ENCODE measurements around the gene ATP5MG. TPM values are rescaled to one million over a fixed set of nuclear protein-coding genes. Genes with fewer than 3 reads are reported as not detected.

Gene ATP5MG
- polyA plus RNA-seq, 1 donor (not counting 4 experiments of a cell fraction or from before 2014, with no cell fraction given) = 463 TPM

DNA sequence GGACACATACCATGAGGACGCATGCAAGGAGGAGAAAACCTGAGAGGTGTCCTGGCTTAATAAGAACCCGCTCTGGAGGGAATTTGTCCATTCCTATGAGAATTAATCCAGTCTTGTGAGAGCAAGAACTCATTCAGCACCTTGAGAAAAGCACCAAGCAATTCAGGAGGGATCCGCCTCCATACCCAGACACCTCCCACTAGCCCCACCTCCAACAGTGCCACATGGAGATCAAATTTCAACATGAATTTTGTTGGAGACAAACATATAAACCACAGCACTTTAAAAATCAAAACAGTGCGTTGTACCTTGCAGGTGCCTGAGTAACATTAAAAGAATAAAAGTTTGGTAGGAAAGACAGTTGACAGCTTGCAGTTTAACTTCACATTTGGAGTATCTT lies 30.6 kb upstream of the ATP5MG start:
- Histone ChIP-seq H3K27ac (ENCODE audit: control insufficient read depth, insufficient read depth, low read length) (no peak overlapping the region), H3K4me3 (ENCODE audit: control insufficient read depth in 2 of 3, extremely low read depth in 1 of 3, insufficient read depth in 2 of 3, low read depth in 1 of 3, low read length in 3 of 3) (no peak overlapping the region), H3K9me1 (ENCODE audit: control insufficient read depth, extremely low read depth, insufficient read depth, low read length) (no peaks in the 10 kb centered on the region), H3K4me1 (ENCODE audit: control insufficient read depth, extremely low read depth, insufficient read depth, low read length) (no peaks in the 10 kb centered on the region), H2AFZ (ENCODE audit: control insufficient read depth, low read length) (no peak overlapping the region), H3K4me2 (ENCODE audit: control insufficient read depth, extremely low read depth, insufficient read depth, low read depth, low read length) (no peak overlapping the region), H3K79me2 (ENCODE audit: control insufficient read depth, insufficient read depth, low read length) (no peaks in the 10 kb centered on the region), H3K27me3 (ENCODE audit: control insufficient read depth, extremely low read depth, insufficient read depth, low read length) (no peaks in the 10 kb centered on the region), H3K9me3 (ENCODE audit: control insufficient read depth, low read depth, low read length) (no peaks in the 10 kb centered on the region), H3K9ac (ENCODE audit: control insufficient read depth, extremely low read depth, insufficient read depth, low read length) (no peak overlapping the region), H3K36me3 (ENCODE audit: control insufficient read depth in 2 of 2, extremely low read depth in 1 of 2, insufficient read depth in 2 of 2, low read length in 2 of 2) (peaks cover 15 to 31% of the 10 kb centered on the region in 2 experiments), H4K20me1 (ENCODE audit: control insufficient read depth, extremely low read depth, insufficient read depth, low read length) (no peaks in the 10 kb centered on the region)
- TF ChIP-seq CTCF (optimal IDR thresholded peaks at IDR 0.05 in 1 of 3, IDR thresholded peaks at IDR 0.05 in 1 of 3, conservative IDR thresholded peaks at IDR 0.05 in 1 of 3; ENCODE audit: extremely low read depth in 1 of 3, insufficient read depth in 2 of 3, low read length in 3 of 3) = no peak
- no peak for TF ChIP-seq EZH2 (IDR thresholded peaks at IDR 0.05; ENCODE audit: low read length)
- DNase-seq (ENCODE audit: low read depth, low spot score) = no peak
- dilution Hi-C loops (cut with MboI; ENCODE audit: extremely low pct_ligation_motif_present, low sequenced_read_pairs) = no loop called here
- no peak for FAIRE-seq

GRCh38 chr11:118373263-118373662 lies 28.1 kb upstream of the ATP5MG start:
- dilution Hi-C loops (cut with MboI; ENCODE audit: extremely low pct_ligation_motif_present, low sequenced_read_pairs) = no loop called here
- Histone ChIP-seq H3K9me3 (ENCODE audit: control insufficient read depth, low read depth, low read length) (no peaks in the 10 kb centered on the region), H3K27ac (ENCODE audit: control insufficient read depth, insufficient read depth, low read length) (no peak overlapping the region), H3K4me1 (ENCODE audit: control insufficient read depth, extremely low read depth, insufficient read depth, low read length) (no peaks in the 10 kb centered on the region), H3K4me2 (ENCODE audit: control insufficient read depth, extremely low read depth, insufficient read depth, low read depth, low read length) (no peak overlapping the region), H3K9me1 (ENCODE audit: control insufficient read depth, extremely low read depth, insufficient read depth, low read length) (no peaks in the 10 kb centered on the region), H3K36me3 (ENCODE audit: control insufficient read depth in 2 of 2, extremely low read depth in 1 of 2, insufficient read depth in 2 of 2, low read length in 2 of 2) (peaks cover 13 to 23% of the 10 kb centered on the region in 2 experiments), H3K4me3 (ENCODE audit: control insufficient read depth in 2 of 3, extremely low read depth in 1 of 3, insufficient read depth in 2 of 3, low read depth in 1 of 3, low read length in 3 of 3) (no peak overlapping the region), H2AFZ (ENCODE audit: control insufficient read depth, low read length) (no peak overlapping the region), H3K27me3 (ENCODE audit: control insufficient read depth, extremely low read depth, insufficient read depth, low read length) (no peaks in the 10 kb centered on the region), H4K20me1 (ENCODE audit: control insufficient read depth, extremely low read depth, insufficient read depth, low read length) (no peaks in the 10 kb centered on the region), H3K79me2 (ENCODE audit: control insufficient read depth, insufficient read depth, low read length) (no peaks in the 10 kb centered on the region), H3K9ac (ENCODE audit: control insufficient read depth, extremely low read depth, insufficient read depth, low read length) (no peak overlapping the region)
- TF ChIP-seq EZH2 (IDR thresholded peaks at IDR 0.05; ENCODE audit: low read length) (no peak), CTCF (optimal IDR thresholded peaks at IDR 0.05 in 1 of 3, IDR thresholded peaks at IDR 0.05 in 1 of 3, conservative IDR thresholded peaks at IDR 0.05 in 1 of 3; ENCODE audit: extremely low read depth in 1 of 3, insufficient read depth in 2 of 3, low read length in 3 of 3) (no peak)
- DNase-seq (ENCODE audit: low read depth, low spot score) = no peak
- no peak for FAIRE-seq
